CD14-positive monocyte (primary cell): Measurements from ENCODE around the gene ANP32A. TPM values are rescaled to one million over a fixed set of nuclear protein-coding genes. Genes with fewer than 3 reads are reported as not detected.

Experiments
- DNase-seq, 3 donors: peaks; one replicate each; pipeline ENCODE4 v3.0.0-alpha.2; 2011 to 2022
- H2AFZ ChIP-seq: 2 replicates; pipeline ENCODE4 v1.6.0; 2012; ENCODE audit warnings: mild to moderate bottlenecking, low read depth, low read length, inconsistent platforms; ENCODE audit not compliant: insufficient read depth, poor library complexity, severe bottlenecking
- H3K27ac ChIP-seq, 2 donors: 1 replicate in 1 of 2; 2 replicates in 1 of 2; pipeline ENCODE4 v1.5.1; 2012 to 2013; ENCODE audit warnings: low read length in 2 of 2, control low read depth in 1 of 2, inconsistent platforms in 1 of 2, low read depth in 1 of 2, mild to moderate bottlenecking in 1 of 2
- H3K27me3 ChIP-seq, 2 donors: one replicate each; pipeline versions ENCODE4 v1.6.0 to v1.6.1; 2011 to 2013; ENCODE audit warnings: low read length in 2 of 2; ENCODE audit not compliant: control insufficient read depth in 2 of 2, insufficient read depth in 2 of 2
- H3K36me3 ChIP-seq, 2 donors: replicated peaks in 1 of 2; 1 replicate in 1 of 2; 2 replicates in 1 of 2; pipeline versions ENCODE4 v1.5.1 to v1.6.1; 2012 to 2013; ENCODE audit warnings: low read length in 2 of 2, control low read depth in 1 of 2, inconsistent platforms in 1 of 2, mild to moderate bottlenecking in 1 of 2; ENCODE audit not compliant: insufficient read depth in 2 of 2, control insufficient read depth in 1 of 2
- H3K4me1 ChIP-seq, 2 donors: 1 replicate in 1 of 2; 2 replicates in 1 of 2; pipeline versions ENCODE4 v1.5.1 to v1.6.1; 2012 to 2013; ENCODE audit warnings: low read length in 2 of 2, control low read depth in 1 of 2, inconsistent platforms in 1 of 2, mild to moderate bottlenecking in 1 of 2, moderate library complexity in 1 of 2; ENCODE audit not compliant: insufficient read depth in 2 of 2, control insufficient read depth in 1 of 2
- H3K4me2 ChIP-seq: replicated peaks from 2 replicates; pipeline ENCODE3; 2012; ENCODE audit warnings: low read length, moderate library complexity, mild to moderate bottlenecking; ENCODE audit not compliant: poor library complexity, severe bottlenecking; ENCODE audit errors: extremely low read depth
- H3K4me3 ChIP-seq, 3 experiments: fragments of 200-600 bp in 1 of 3; sonication (generic) in 1 of 3; replicated peaks in 1 of 3; 1 replicate in 2 of 3; 2 replicates in 1 of 3; pipeline ENCODE4 v1.5.1; 2011 to 2013; ENCODE audit warnings: low read length in 3 of 3, mild to moderate bottlenecking in 3 of 3, control low read depth in 2 of 3, low read depth in 2 of 3, inconsistent platforms in 1 of 3, moderate library complexity in 1 of 3
- H3K79me2 ChIP-seq: 2 replicates; pipeline ENCODE4 v1.6.0; 2012; ENCODE audit warnings: mild to moderate bottlenecking, control low read depth, inconsistent platforms, low read length, moderate library complexity; ENCODE audit not compliant: insufficient read depth
- H3K9ac ChIP-seq: 2 replicates; pipeline ENCODE4 v1.6.0; 2017; ENCODE audit warnings: low read length, mild to moderate bottlenecking; ENCODE audit not compliant: insufficient read depth, poor library complexity, severe bottlenecking
- H3K9me3 ChIP-seq, 2 donors: replicated peaks in 1 of 2; 1 replicate in 1 of 2; 2 replicates in 1 of 2; pipeline versions ENCODE4 v1.5.1 to v1.6.1; 2012 to 2013; ENCODE audit warnings: low read length in 2 of 2, control low read depth in 1 of 2; ENCODE audit not compliant: control insufficient read depth in 1 of 2, insufficient read depth in 1 of 2
- H4K20me1 ChIP-seq: 2 replicates; pipeline ENCODE4 v1.6.0; 2012; ENCODE audit warnings: mild to moderate bottlenecking, low read length, control low read depth, moderate library complexity; ENCODE audit not compliant: insufficient read depth
- H3K27ac Mint-ChIP-seq, 7 donors: one replicate each; pipeline ENCODE4 v1.8.0; 2020; ENCODE audit warnings: mild to moderate bottlenecking in 7 of 7, mixed read lengths in 7 of 7, moderate library complexity in 6 of 7, inconsistent platforms in 2 of 7
- H3K27me3 Mint-ChIP-seq, 3 donors: one replicate each; pipeline ENCODE4 v1.8.0; 2021 to 2022; ENCODE audit warnings: low read depth in 3 of 3, mild to moderate bottlenecking in 3 of 3, mixed read lengths in 3 of 3, moderate library complexity in 3 of 3, inconsistent platforms in 1 of 3
- H3K36me3 Mint-ChIP-seq, 2 donors: one replicate each; pipeline ENCODE4 v1.8.0; 2020; ENCODE audit warnings: mixed read lengths in 2 of 2, inconsistent platforms in 1 of 2, mild to moderate bottlenecking in 1 of 2
- H3K4me1 Mint-ChIP-seq: one replicate; pipeline ENCODE4 v1.8.0; 2020; ENCODE audit warnings: mild to moderate bottlenecking, mixed read lengths
- H3K4me3 Mint-ChIP-seq, 2 donors: one replicate each; pipeline ENCODE4 v1.8.0; 2020; ENCODE audit warnings: mild to moderate bottlenecking in 2 of 2, mixed read lengths in 2 of 2, moderate library complexity in 1 of 2
- H3K9me3 Mint-ChIP-seq, 7 donors: one replicate each; pipeline ENCODE4 v1.8.0; 2020 to 2022; ENCODE audit warnings: mixed read lengths in 7 of 7, mild to moderate bottlenecking in 6 of 7, moderate library complexity in 6 of 7, inconsistent platforms in 2 of 7
- WGBS: methylation state at CpG from one replicate; pipeline ENCODE4 v1.1.5; 2013; ENCODE audit warnings: missing lambda C conversion rate; ENCODE audit not compliant: insufficient coverage; 5-methylcytosine and 5-hydroxymethylcytosine counted together
- intact Hi-C, 2 donors: fragments of 100-400 bp; cut with micrococcal nuclease; formaldehyde crosslinking; loops; one replicate each; pipeline versions ENCODE4 v1.15.0 to v1.15.1; 2023
- polyA plus RNA-seq, 3 donors: library from polyadenylated mRNA; depleted of rRNA in 1 of 3; unstranded in 2 of 3; stranded (reverse) in 1 of 3; fragments of 300-500 nt in 2 of 3; fragments of >200 nt in 1 of 3; fragmentation: Illumina TruSeq in 2 of 3; gene quantifications; 1 replicate in 2 of 3; 2 replicates in 1 of 3; pipeline ENCODE4 v1.2.3, GENCODE V29; 2012 to 2021
- TF ChIP-seq, protein P1 (sequence below): fragments of 200-600 bp; IDR thresholded peaks from one replicate; pipeline ENCODE4 v1.8.0; 2022; ENCODE audit warnings: antibody characterized with exemption, mild to moderate bottlenecking

The ANP32A gene
- polyA plus RNA-seq, 3 donors, result 75.4 to 98.8 (median 86.8) TPM

DNA sequence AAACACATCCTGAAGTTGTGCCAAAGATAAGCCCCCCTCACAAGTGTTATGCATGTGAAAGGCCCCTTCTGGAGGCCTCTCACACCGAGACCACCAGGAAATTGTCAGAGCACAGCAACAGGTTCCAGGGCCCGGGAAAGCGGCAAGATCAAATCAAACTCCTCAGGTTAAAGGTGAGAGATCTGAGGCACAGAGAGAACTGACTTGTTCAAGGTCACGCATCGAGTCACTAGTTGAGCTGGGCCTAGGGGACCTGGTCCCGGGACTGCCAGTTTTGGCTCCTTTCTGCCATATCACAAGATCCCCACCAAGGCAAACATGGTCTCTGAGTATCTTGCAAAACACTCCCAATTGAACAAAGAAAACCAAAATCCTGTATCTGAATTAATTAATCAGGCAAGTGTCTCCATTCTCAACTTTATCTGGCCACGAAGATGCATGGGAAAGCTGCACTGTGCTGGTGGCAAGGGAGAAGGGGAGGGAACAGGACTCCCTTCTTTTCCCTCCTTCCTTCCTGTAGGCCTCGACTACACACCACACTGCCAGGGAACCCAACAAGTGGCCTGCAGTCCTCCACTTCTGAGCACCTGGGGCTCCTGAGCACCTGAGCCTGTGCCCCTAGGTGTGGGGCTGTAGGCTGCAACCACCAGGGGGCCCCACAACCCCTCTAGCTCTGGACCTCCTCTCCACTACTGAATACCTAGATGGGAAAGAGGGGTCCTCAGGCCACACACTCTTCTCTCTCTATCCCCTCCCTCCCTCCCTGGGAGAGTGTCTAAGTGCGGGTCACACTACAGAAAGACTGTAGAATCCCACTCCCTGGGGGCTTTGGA, 37.3 kb downstream of the ANP32A start:
- H3K4me3 ChIP-seq, result peak overlapping the region in 1 of 3 experiments; percentile 70
- TF ChIP-seq, protein P1, sequence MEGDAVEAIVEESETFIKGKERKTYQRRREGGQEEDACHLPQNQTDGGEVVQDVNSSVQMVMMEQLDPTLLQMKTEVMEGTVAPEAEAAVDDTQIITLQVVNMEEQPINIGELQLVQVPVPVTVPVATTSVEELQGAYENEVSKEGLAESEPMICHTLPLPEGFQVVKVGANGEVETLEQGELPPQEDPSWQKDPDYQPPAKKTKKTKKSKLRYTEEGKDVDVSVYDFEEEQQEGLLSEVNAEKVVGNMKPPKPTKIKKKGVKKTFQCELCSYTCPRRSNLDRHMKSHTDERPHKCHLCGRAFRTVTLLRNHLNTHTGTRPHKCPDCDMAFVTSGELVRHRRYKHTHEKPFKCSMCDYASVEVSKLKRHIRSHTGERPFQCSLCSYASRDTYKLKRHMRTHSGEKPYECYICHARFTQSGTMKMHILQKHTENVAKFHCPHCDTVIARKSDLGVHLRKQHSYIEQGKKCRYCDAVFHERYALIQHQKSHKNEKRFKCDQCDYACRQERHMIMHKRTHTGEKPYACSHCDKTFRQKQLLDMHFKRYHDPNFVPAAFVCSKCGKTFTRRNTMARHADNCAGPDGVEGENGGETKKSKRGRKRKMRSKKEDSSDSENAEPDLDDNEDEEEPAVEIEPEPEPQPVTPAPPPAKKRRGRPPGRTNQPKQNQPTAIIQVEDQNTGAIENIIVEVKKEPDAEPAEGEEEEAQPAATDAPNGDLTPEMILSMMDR, result peak; percentile 78
- Mint-ChIP-seq H3K4me1 (peaks cover 57% of the 10 kb centered on the region), H3K9me3 (peaks cover 0 to 2% (median 0%) of the 10 kb centered on the region in 7 donors), H3K4me3 (peak overlapping the region in 1 of 2 donors; percentile 78), H3K27ac (peak overlapping the region; percentile 85 to 98 (median 93)), H3K36me3 (peaks cover 69 to 84% of the 10 kb centered on the region in 2 donors), H3K27me3 (peaks cover 0 to 3% (median 0%) of the 10 kb centered on the region in 3 donors)
- intact Hi-C loops, result loop anchor here (5.0 to 10.0 kb wide), 2 partner anchors 34 to 91 kb away; no protein-coding TSS in a partner anchor
- peak in 2 of 3 donors; percentile 42 to 46 for DNase-seq
- H3K27me3 ChIP-seq, result no peaks in the 10 kb centered on the region
- no peak overlapping the region for H2AFZ ChIP-seq
- peaks cover 54 to 55% of the 10 kb centered on the region in 2 donors for H3K4me1 ChIP-seq
- H3K27ac ChIP-seq, result peak overlapping the region; percentile 88 to 93
- peaks cover 46 to 73% of the 10 kb centered on the region in 2 donors for H3K36me3 ChIP-seq
- peak overlapping the region; percentile 73 for H3K4me2 ChIP-seq
- H3K79me2 ChIP-seq, result peaks cover 71% of the 10 kb centered on the region
- 76% methylated on average over 6 of the region's 9 CpGs for WGBS
- H4K20me1 ChIP-seq, result peaks cover 38% of the 10 kb centered on the region
- no peaks in the 10 kb centered on the region for H3K9me3 ChIP-seq
- H3K9ac ChIP-seq, result peak overlapping the region; percentile 68

DNA sequence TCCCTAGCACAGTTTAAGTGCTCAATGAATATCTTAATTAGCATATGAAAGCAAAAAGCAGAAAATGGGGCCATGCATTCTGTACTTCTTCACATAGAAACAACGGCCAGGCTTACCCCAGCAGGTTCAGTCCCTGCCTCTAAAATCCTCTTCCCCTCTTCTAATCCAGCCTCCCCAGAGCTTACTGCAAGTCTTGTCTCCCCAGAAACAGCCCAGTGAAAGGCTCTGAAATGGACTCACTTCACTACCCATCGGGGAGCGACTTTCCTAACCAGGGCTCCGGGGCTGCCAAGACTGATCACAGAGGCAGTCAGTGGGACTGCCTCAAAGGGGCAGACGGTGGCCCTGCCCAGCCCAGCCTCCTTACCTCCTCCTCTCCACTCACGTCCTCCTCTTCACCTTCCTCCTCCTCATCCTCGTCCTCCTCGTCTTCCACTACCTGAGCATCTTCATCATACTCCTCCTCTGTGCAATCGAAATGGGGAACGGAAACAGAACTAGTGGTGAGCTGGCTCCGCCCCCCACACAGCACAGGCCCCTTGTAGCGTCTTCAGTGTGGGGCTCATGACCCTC, 38.0 kb downstream of the ANP32A start:
- WGBS, result 22% methylated on average over 12 of the region's 12 CpGs
- peak overlapping the region; percentile 85 to 98 (median 93) for H3K27ac Mint-ChIP-seq
- peak overlapping the region; percentile 77 to 78 for H3K4me3 Mint-ChIP-seq
- peaks cover 0 to 3% (median 0%) of the 10 kb centered on the region in 3 donors for H3K27me3 Mint-ChIP-seq
- TF ChIP-seq, protein P1, result no peak
- peaks cover 54 to 78% of the 10 kb centered on the region in 2 donors for H3K36me3 ChIP-seq
- H3K27ac ChIP-seq, result peak overlapping the region; percentile 88 to 93
- H3K4me1 ChIP-seq, result peaks cover 49 to 50% of the 10 kb centered on the region in 2 donors
- H3K79me2 ChIP-seq, result peaks cover 63% of the 10 kb centered on the region
- H3K9ac ChIP-seq, result peak overlapping the region; percentile 68
- H3K4me2 ChIP-seq, result peak overlapping the region; percentile 73
- peak in 1 of 3 donors; percentile 38 for DNase-seq
- H3K27me3 ChIP-seq, result no peaks in the 10 kb centered on the region
- intact Hi-C loops, result loop anchor here (5.0 to 10.0 kb wide), 2 partner anchors 35 to 92 kb away; no protein-coding TSS in a partner anchor
- H3K9me3 ChIP-seq, result no peaks in the 10 kb centered on the region
- H3K36me3 Mint-ChIP-seq, result peaks cover 67 to 85% of the 10 kb centered on the region in 2 donors
- peaks cover 52% of the 10 kb centered on the region for H3K4me1 Mint-ChIP-seq
- peak overlapping the region in 1 of 3 experiments; percentile 70 for H3K4me3 ChIP-seq
- no peak overlapping the region for H2AFZ ChIP-seq
- no peaks in the 10 kb centered on the region for H3K9me3 Mint-ChIP-seq
- peaks cover 31% of the 10 kb centered on the region for H4K20me1 ChIP-seq
